K562 (cell line): Measurements from ENCODE around the gene PTH1R. TPM values are rescaled to one million over a fixed set of nuclear protein-coding genes. Genes with fewer than 3 reads are reported as not detected.

Experiments
- ARID1B ChIP-seq: fragments of 450-650 bp; IDR thresholded peaks from 2 replicates; pipeline ENCODE4 v1.6.1; 2016; ENCODE audit warnings: antibody characterized with exemption, mild to moderate bottlenecking, inconsistent platforms
- FOXJ2 ChIP-seq: fragments of 200-800 bp; sonication (Bioruptor generic); IDR thresholded peaks from 2 replicates; pipeline ENCODE4 v1.6.1; 2016; ENCODE audit warnings: missing genetic modification characterization, missing compliant biosample characterization
- HDAC2 ChIP-seq: fragments of 450-650 bp; IDR thresholded peaks from 2 replicates; pipeline ENCODE4 v1.6.1; 2016; ENCODE audit warnings: mild to moderate bottlenecking
- MYC ChIP-seq, 2 experiments: fragments of 250-450 bp in 1 of 2; sonication (Bioruptor Pico) in 1 of 2; IDR thresholded peaks; 2 replicates each; pipeline versions ENCODE4 v1.5.1 to v1.6.1; 2012 to 2021; ENCODE audit warnings: low read depth in 2 of 2, borderline replicate concordance in 1 of 2, improper control_type of control experiment in 1 of 2, low read length in 1 of 2, mild to moderate bottlenecking in 1 of 2, moderate library complexity in 1 of 2
- NCOA1 ChIP-seq: fragments of 450-650 bp; IDR thresholded peaks from 2 replicates; pipeline ENCODE4 v1.6.1; 2016; ENCODE audit warnings: low read depth
- RFX5 ChIP-seq: IDR thresholded peaks from 2 replicates; pipeline ENCODE4 v1.6.1; 2011; ENCODE audit warnings: low read depth, mild to moderate bottlenecking, improper control_type of control experiment, low read length
- polyA plus RNA-seq, 8 experiments: library from polyadenylated mRNA; depleted of rRNA in 4 of 8; stranded (reverse) in 5 of 8; unstranded in 3 of 8; fragments of >200 nt; fragmentation: Nextera tagmentation in 2 of 8; fragmentation: Illumina TruSeq in 1 of 8; extraction: Ambion mirVana in 2 of 8; extraction: Trizol in 1 of 8; gene quantifications; 2 replicates each; pipeline versions ENCODE4 v1.2.1 to v1.2.3, GENCODE V29; 2011 to 2014; ENCODE audit warnings: inconsistent platforms in 1 of 8, missing spikeins in 1 of 8
- total RNA-seq, 7 experiments: library from RNA; depleted of rRNA in 6 of 7; stranded (reverse); fragments of >200 nt in 6 of 7; fragmentation: Illumina TruSeq in 2 of 7; extraction: Trizol in 2 of 7; gene quantifications; 2 replicates each; pipeline versions ENCODE4 v1.2.1 to v1.2.3, GENCODE V29; 2011 to 2021; ENCODE audit warnings: low replicate concordance in 1 of 7
- TF ChIP-seq, protein P1 (sequence below): fragments of 450-650 bp; formaldehyde crosslinking; IDR thresholded peaks from 2 replicates; pipeline ENCODE4 v1.4.0; 2020; ENCODE audit warnings: mild to moderate bottlenecking, moderate library complexity
- TF ChIP-seq, protein P2 (sequence below): fragments of 450-650 bp; IDR thresholded peaks from 2 replicates; pipeline ENCODE4 v1.6.1; 2017; ENCODE audit warnings: antibody characterized with exemption, mild to moderate bottlenecking
- TF ChIP-seq, protein P3 (sequence below): fragments of 450-650 bp; IDR thresholded peaks from 2 replicates; pipeline ENCODE4 v1.6.1; 2016; ENCODE audit warnings: mild to moderate bottlenecking, moderate library complexity

PTH1R gene
- total and polyA plus RNA-seq, 9 of the 15 experiments (the other 6 are each of a cell fraction or from before 2014, with no cell fraction given), result not detected

DNA sequence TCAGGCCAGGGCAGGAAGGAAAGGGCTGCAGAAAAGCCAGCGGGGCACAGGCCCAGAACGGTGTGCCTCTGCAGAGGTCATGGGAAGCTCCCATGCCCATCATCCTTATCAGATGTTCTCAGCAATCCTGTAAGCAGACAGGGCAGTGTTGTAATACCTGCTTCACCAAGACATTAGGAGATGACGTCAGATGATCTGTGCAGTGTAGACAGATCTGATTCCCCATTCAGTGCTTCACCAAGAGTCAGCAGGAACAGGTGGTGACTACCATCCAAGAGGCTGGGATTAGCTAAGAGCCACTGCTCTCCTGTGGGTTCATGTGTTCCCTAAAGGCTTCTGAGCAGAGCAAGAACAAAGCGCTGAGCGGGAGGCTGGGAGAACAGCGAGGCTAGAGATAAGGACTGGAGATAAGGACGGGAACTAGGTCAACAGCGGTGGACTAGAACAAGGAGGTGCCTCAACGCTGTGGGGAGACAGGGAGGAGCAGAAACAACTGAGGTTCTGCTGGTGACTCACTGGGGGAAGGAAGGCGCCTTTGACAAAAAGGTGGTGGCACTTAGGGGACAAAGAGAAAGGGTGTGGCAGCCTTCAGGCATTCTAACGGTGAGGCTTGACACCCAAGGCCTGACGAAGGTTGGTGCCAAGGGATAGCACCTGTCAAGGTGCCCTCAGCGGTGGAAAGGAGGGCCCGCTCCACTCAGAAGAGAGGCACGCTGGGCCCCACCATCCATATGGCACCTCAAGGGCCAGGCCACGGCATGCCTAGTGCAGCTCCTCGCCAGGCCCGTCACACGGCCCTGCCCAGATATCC, 70.7 kb downstream of the PTH1R start (continued):
- TF ChIP-seq FOXJ2 (tag) (0 out of 2 replicates have a peak, but pooled peaks have one; percentile 20), NCOA1 (peak; percentile 55; the same call in 1 of the 2 replicates), RFX5 (no peak), MYC (IDR thresholded peaks at IDR 0.05; ENCODE audit: low read depth, low read length) (peak; percentile 74), MYC (CRISPR knock-in tag; IDR thresholded peaks at IDR 0.05; ENCODE audit: borderline replicate concordance, low read depth) (0 out of 2 replicates have a peak, but pooled peaks have one; percentile 19), ARID1B (peak; percentile 87), HDAC2 (peak; percentile 88)
- TF ChIP-seq, protein P1, sequence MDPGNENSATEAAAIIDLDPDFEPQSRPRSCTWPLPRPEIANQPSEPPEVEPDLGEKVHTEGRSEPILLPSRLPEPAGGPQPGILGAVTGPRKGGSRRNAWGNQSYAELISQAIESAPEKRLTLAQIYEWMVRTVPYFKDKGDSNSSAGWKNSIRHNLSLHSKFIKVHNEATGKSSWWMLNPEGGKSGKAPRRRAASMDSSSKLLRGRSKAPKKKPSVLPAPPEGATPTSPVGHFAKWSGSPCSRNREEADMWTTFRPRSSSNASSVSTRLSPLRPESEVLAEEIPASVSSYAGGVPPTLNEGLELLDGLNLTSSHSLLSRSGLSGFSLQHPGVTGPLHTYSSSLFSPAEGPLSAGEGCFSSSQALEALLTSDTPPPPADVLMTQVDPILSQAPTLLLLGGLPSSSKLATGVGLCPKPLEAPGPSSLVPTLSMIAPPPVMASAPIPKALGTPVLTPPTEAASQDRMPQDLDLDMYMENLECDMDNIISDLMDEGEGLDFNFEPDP (CRISPR knock-in tag), result no peak
- TF ChIP-seq, protein P2, sequence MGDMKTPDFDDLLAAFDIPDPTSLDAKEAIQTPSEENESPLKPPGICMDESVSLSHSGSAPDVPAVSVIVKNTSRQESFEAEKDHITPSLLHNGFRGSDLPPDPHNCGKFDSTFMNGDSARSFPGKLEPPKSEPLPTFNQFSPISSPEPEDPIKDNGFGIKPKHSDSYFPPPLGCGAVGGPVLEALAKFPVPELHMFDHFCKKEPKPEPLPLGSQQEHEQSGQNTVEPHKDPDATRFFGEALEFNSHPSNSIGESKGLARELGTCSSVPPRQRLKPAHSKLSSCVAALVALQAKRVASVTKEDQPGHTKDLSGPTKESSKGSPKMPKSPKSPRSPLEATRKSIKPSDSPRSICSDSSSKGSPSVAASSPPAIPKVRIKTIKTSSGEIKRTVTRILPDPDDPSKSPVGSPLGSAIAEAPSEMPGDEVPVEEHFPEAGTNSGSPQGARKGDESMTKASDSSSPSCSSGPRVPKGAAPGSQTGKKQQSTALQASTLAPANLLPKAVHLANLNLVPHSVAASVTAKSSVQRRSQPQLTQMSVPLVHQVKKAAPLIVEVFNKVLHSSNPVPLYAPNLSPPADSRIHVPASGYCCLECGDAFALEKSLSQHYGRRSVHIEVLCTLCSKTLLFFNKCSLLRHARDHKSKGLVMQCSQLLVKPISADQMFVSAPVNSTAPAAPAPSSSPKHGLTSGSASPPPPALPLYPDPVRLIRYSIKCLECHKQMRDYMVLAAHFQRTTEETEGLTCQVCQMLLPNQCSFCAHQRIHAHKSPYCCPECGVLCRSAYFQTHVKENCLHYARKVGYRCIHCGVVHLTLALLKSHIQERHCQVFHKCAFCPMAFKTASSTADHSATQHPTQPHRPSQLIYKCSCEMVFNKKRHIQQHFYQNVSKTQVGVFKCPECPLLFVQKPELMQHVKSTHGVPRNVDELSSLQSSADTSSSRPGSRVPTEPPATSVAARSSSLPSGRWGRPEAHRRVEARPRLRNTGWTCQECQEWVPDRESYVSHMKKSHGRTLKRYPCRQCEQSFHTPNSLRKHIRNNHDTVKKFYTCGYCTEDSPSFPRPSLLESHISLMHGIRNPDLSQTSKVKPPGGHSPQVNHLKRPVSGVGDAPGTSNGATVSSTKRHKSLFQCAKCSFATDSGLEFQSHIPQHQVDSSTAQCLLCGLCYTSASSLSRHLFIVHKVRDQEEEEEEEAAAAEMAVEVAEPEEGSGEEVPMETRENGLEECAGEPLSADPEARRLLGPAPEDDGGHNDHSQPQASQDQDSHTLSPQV, result peak; percentile 73
- TF ChIP-seq, protein P3, sequence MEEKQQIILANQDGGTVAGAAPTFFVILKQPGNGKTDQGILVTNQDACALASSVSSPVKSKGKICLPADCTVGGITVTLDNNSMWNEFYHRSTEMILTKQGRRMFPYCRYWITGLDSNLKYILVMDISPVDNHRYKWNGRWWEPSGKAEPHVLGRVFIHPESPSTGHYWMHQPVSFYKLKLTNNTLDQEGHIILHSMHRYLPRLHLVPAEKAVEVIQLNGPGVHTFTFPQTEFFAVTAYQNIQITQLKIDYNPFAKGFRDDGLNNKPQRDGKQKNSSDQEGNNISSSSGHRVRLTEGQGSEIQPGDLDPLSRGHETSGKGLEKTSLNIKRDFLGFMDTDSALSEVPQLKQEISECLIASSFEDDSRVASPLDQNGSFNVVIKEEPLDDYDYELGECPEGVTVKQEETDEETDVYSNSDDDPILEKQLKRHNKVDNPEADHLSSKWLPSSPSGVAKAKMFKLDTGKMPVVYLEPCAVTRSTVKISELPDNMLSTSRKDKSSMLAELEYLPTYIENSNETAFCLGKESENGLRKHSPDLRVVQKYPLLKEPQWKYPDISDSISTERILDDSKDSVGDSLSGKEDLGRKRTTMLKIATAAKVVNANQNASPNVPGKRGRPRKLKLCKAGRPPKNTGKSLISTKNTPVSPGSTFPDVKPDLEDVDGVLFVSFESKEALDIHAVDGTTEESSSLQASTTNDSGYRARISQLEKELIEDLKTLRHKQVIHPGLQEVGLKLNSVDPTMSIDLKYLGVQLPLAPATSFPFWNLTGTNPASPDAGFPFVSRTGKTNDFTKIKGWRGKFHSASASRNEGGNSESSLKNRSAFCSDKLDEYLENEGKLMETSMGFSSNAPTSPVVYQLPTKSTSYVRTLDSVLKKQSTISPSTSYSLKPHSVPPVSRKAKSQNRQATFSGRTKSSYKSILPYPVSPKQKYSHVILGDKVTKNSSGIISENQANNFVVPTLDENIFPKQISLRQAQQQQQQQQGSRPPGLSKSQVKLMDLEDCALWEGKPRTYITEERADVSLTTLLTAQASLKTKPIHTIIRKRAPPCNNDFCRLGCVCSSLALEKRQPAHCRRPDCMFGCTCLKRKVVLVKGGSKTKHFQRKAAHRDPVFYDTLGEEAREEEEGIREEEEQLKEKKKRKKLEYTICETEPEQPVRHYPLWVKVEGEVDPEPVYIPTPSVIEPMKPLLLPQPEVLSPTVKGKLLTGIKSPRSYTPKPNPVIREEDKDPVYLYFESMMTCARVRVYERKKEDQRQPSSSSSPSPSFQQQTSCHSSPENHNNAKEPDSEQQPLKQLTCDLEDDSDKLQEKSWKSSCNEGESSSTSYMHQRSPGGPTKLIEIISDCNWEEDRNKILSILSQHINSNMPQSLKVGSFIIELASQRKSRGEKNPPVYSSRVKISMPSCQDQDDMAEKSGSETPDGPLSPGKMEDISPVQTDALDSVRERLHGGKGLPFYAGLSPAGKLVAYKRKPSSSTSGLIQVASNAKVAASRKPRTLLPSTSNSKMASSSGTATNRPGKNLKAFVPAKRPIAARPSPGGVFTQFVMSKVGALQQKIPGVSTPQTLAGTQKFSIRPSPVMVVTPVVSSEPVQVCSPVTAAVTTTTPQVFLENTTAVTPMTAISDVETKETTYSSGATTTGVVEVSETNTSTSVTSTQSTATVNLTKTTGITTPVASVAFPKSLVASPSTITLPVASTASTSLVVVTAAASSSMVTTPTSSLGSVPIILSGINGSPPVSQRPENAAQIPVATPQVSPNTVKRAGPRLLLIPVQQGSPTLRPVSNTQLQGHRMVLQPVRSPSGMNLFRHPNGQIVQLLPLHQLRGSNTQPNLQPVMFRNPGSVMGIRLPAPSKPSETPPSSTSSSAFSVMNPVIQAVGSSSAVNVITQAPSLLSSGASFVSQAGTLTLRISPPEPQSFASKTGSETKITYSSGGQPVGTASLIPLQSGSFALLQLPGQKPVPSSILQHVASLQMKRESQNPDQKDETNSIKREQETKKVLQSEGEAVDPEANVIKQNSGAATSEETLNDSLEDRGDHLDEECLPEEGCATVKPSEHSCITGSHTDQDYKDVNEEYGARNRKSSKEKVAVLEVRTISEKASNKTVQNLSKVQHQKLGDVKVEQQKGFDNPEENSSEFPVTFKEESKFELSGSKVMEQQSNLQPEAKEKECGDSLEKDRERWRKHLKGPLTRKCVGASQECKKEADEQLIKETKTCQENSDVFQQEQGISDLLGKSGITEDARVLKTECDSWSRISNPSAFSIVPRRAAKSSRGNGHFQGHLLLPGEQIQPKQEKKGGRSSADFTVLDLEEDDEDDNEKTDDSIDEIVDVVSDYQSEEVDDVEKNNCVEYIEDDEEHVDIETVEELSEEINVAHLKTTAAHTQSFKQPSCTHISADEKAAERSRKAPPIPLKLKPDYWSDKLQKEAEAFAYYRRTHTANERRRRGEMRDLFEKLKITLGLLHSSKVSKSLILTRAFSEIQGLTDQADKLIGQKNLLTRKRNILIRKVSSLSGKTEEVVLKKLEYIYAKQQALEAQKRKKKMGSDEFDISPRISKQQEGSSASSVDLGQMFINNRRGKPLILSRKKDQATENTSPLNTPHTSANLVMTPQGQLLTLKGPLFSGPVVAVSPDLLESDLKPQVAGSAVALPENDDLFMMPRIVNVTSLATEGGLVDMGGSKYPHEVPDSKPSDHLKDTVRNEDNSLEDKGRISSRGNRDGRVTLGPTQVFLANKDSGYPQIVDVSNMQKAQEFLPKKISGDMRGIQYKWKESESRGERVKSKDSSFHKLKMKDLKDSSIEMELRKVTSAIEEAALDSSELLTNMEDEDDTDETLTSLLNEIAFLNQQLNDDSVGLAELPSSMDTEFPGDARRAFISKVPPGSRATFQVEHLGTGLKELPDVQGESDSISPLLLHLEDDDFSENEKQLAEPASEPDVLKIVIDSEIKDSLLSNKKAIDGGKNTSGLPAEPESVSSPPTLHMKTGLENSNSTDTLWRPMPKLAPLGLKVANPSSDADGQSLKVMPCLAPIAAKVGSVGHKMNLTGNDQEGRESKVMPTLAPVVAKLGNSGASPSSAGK, result no peak; the same call in 1 of the 2 replicates
